KMS-11 (cell line): ENCODE data around the gene KCNQ1.

Source experiments
- H2AFZ ChIP-seq: fragments of 200-600 bp; sonication (generic); 2 replicates; pipeline ENCODE4 v1.6.1; 2016; ENCODE audit warnings: antibody characterized with exemption, mixed run types, low read depth
- H3K27ac ChIP-seq: fragments of 200-600 bp; sonication (generic); 2 replicates; pipeline ENCODE4 v1.6.1; 2016; ENCODE audit warnings: mild to moderate bottlenecking, mixed run types
- H3K27me3 ChIP-seq: fragments of 200-600 bp; sonication (generic); 2 replicates; pipeline ENCODE4 v1.6.1; 2017; ENCODE audit warnings: mild to moderate bottlenecking, low read depth, mixed run types, moderate library complexity; ENCODE audit not compliant: insufficient read depth
- H3K36me3 ChIP-seq: fragments of 200-600 bp; sonication (generic); 2 replicates; pipeline ENCODE4 v1.6.1; 2017; ENCODE audit warnings: mild to moderate bottlenecking, mixed run types; ENCODE audit not compliant: insufficient read depth
- H3K4me1 ChIP-seq: fragments of 200-600 bp; sonication (generic); 2 replicates; pipeline ENCODE4 v1.6.1; 2016; ENCODE audit warnings: mild to moderate bottlenecking, low read depth, mixed run types; ENCODE audit not compliant: poor library complexity, severe bottlenecking
- H3K4me2 ChIP-seq: fragments of 200-600 bp; sonication (generic); 2 replicates; pipeline ENCODE4 v1.7.0; 2016; ENCODE audit warnings: mild to moderate bottlenecking, mixed run types
- H3K4me3 ChIP-seq: fragments of 200-600 bp; sonication (generic); IDR thresholded peaks from 2 replicates; pipeline ENCODE4 v1.6.1; 2017; ENCODE audit warnings: low read depth, low read length, mixed read lengths; ENCODE audit not compliant: insufficient read depth
- H3K79me2 ChIP-seq: fragments of 200-600 bp; sonication (generic); 2 replicates; pipeline ENCODE4 v1.6.1; 2016; ENCODE audit warnings: low read depth, mixed run types; ENCODE audit not compliant: insufficient read depth
- H3K9ac ChIP-seq: fragments of 200-600 bp; sonication (generic); 2 replicates; pipeline ENCODE4 v1.6.1; 2016; ENCODE audit warnings: mild to moderate bottlenecking, mixed run types
- H4K20me1 ChIP-seq: fragments of 200-600 bp; sonication (generic); 2 replicates; pipeline ENCODE4 v1.6.1; 2016; ENCODE audit warnings: mild to moderate bottlenecking, mixed run types; ENCODE audit not compliant: insufficient read depth
- TF ChIP-seq, protein P1 (sequence below): fragments of 200-600 bp; sonication (generic); conservative IDR thresholded peaks from 2 replicates; pipeline ENCODE4 v1.6.1; 2017; ENCODE audit warnings: low read depth, mild to moderate bottlenecking, antibody characterized with exemption, low read length, moderate library complexity, mixed read lengths

KCNQ1 gene

DNA sequence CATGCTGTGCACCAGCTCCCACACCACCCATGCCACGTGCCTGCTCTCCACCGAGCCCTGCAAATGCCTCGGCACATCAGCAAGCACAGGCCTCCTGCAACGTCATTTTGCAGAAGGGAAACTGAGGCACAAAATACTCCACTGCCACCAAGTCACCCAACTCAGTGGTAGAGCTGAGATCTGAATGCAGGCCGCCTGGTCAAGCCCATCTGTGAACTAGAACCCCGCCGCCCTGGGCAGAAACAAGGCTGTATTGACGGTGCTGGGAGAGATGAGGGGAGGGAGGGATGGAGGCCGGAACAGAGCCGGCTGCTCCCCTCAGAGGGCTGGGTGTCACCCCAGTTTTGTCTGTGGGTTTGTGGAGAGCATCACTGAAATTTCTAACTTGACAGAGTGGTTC lies 359.4 kb downstream of the KCNQ1 start:
- no peaks in the 10 kb centered on the region for H4K20me1 ChIP-seq
- H3K27me3 ChIP-seq: no peaks in the 10 kb centered on the region
- no peaks in the 10 kb centered on the region for H3K4me1 ChIP-seq
- H3K4me2 ChIP-seq: no peak overlapping the region
- no peak overlapping the region for H2AFZ ChIP-seq
- H3K36me3 ChIP-seq: no peaks in the 10 kb centered on the region
- H3K4me3 ChIP-seq: no peak overlapping the region
- H3K79me2 ChIP-seq: no peaks in the 10 kb centered on the region
- TF ChIP-seq, protein P1, sequence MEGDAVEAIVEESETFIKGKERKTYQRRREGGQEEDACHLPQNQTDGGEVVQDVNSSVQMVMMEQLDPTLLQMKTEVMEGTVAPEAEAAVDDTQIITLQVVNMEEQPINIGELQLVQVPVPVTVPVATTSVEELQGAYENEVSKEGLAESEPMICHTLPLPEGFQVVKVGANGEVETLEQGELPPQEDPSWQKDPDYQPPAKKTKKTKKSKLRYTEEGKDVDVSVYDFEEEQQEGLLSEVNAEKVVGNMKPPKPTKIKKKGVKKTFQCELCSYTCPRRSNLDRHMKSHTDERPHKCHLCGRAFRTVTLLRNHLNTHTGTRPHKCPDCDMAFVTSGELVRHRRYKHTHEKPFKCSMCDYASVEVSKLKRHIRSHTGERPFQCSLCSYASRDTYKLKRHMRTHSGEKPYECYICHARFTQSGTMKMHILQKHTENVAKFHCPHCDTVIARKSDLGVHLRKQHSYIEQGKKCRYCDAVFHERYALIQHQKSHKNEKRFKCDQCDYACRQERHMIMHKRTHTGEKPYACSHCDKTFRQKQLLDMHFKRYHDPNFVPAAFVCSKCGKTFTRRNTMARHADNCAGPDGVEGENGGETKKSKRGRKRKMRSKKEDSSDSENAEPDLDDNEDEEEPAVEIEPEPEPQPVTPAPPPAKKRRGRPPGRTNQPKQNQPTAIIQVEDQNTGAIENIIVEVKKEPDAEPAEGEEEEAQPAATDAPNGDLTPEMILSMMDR: no peak
- H3K27ac ChIP-seq: no peak overlapping the region
- no peak overlapping the region for H3K9ac ChIP-seq

DNA sequence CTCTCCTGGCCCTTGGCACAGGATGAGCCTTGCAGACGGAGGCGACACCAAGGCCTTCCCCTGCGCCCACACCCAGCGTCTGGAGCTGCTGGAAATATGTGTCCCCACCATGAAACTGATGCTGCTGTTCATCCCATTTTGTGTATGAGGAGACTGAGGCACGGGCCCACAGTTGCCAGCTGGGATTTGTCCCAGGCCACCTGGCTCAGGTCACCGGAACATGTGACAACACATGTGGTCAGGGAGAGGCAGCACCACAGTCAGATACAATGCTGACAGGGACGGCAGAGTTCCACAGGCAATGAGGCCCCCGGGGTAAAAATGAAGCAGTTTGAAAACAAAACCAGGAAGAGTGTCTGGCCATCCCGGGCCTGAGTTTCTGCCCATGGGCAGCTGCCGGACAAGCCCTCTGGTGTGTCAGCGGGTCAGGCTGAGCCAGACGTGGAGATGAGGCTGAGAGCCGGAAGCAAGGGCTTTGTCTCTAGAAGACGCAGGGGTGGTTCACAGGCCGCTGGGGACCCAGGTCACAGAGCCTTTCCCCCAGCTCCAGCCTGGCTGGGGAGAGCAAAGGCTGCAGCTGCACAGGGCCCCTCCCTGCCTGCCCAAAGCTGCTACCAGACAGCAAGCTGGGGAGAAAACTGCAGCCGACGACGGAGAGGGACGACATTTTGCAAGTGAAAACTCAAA lies 360.0 kb downstream of the KCNQ1 start:
- H3K36me3 ChIP-seq: no peaks in the 10 kb centered on the region
- no peak overlapping the region for H2AFZ ChIP-seq
- H4K20me1 ChIP-seq: no peaks in the 10 kb centered on the region
- no peak overlapping the region for H3K9ac ChIP-seq
- H3K79me2 ChIP-seq: no peaks in the 10 kb centered on the region
- no peak overlapping the region for H3K4me3 ChIP-seq
- H3K27me3 ChIP-seq: no peaks in the 10 kb centered on the region
- TF ChIP-seq, protein P1: no peak
- H3K4me2 ChIP-seq: no peak overlapping the region
- no peak overlapping the region for H3K27ac ChIP-seq
- H3K4me1 ChIP-seq: no peaks in the 10 kb centered on the region

DNA sequence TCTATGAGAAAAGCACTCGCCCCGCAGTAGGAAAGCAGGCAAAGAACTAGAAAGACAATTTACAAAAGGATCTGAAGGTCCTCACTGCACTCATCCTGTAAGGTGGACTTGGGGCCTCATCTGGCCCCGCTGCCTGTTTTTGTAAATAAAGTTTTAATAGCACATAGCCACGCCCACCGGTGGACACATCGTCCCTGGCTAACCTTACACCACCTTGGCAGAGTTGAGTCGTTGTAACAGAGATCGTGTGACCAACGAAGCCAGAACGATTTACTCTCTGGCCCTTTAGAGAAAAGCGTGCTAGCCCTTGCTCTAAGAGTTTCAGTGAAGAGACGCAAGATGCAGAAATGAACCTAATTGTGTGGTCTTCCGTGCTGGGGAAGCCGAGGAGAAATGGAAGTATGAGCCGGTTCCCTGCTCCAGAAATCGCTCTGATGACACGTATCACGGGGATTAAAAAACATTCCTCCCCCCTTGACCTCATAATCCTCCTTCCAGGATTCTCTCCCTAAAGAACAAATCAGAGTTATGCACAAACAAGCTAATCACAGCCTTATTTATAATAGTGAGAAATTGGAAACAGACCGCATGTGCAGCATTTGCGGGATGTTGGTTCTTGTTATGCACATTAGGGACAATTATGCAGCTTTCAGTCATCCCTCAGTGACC lies 360.7 kb downstream of the KCNQ1 start:
- no peak overlapping the region for H3K4me2 ChIP-seq
- H3K27ac ChIP-seq: no peak overlapping the region
- H3K4me1 ChIP-seq: no peaks in the 10 kb centered on the region
- TF ChIP-seq, protein P1: no peak
- no peak overlapping the region for H2AFZ ChIP-seq
- no peaks in the 10 kb centered on the region for H4K20me1 ChIP-seq
- no peak overlapping the region for H3K4me3 ChIP-seq
- no peaks in the 10 kb centered on the region for H3K36me3 ChIP-seq
- no peaks in the 10 kb centered on the region for H3K79me2 ChIP-seq
- H3K27me3 ChIP-seq: no peaks in the 10 kb centered on the region
- H3K9ac ChIP-seq: no peak overlapping the region

DNA sequence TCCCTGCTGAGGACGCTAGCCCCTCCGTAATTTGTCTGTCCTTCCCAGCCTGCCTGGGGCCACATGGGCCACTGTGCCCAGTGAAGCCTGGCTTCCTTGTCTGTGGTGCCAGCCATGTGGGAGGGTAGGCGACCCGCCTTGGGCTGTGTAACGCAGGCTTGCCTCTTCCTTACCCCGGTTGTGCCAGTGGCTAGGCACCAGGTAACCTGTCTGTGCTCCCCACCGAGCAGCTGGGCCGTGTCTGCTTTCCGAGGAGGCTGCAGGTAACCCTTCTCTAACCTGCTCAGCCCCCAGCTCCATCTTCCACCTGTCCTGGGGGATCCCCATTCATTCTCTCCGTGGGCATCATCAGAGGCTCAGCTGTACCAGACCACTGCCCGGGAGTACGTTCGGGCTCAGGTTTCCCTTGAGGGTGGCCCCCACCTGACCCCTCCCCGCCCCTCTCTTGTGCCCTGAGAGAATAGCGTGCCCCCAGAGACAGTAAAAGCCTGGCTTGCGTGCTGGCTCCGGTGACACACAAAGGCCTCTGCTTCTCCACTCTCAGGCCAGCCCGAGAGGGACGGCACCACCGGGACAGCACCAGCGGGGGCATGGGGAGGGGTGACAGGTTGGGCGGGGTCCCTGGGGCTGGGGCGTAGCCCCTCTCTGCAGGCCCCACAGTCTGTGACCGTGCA lies 361.7 kb downstream of the KCNQ1 start:
- H2AFZ ChIP-seq: no peak overlapping the region
- no peak overlapping the region for H3K4me3 ChIP-seq
- no peaks in the 10 kb centered on the region for H3K36me3 ChIP-seq
- H3K27ac ChIP-seq: no peak overlapping the region
- TF ChIP-seq, protein P1: no peak
- no peaks in the 10 kb centered on the region for H3K27me3 ChIP-seq
- no peak overlapping the region for H3K4me2 ChIP-seq
- H3K4me1 ChIP-seq: no peaks in the 10 kb centered on the region
- H4K20me1 ChIP-seq: no peaks in the 10 kb centered on the region
- H3K9ac ChIP-seq: no peak overlapping the region
- no peaks in the 10 kb centered on the region for H3K79me2 ChIP-seq
